ENCODE results near the gene PVRIG.
"Not testable (repeated sequence)": the region's sequence is repeated elsewhere in the genome, so short reads cannot be mapped to it uniquely, and the experiment has no call there.

The PVRIG gene

GRCh38 chr7:100219801-100220585 is at the start of gene PVRIG:
Gene PVRIG, plus strand, starts transcription at chr7:100219949. Its CDS starts 22 bp downstream, at chr7:100219971.
- DNase-seq: not testable (repeated sequence)

GRCh38 chr7:100170101-100170897 is 49.5 kb upstream of the PVRIG start:
- DNase-seq: no peak

GRCh38 chr7:100171087-100171681 is 48.6 kb upstream of the PVRIG start:
- no peak for DNase-seq

- no peak for DNase-seq
Observed at GRCh38 chr7:100171840-100172239, 47.9 kb upstream of the PVRIG start.

GRCh38 chr7:100173806-100174495 is 45.8 kb upstream of the PVRIG start:
- no peak for DNase-seq

GRCh38 chr7:100174582-100174981 is 45.2 kb upstream of the PVRIG start:
- no peak for DNase-seq

- no peak for DNase-seq
Observed at GRCh38 chr7:100175296-100175935, 44.3 kb upstream of the PVRIG start.

GRCh38 chr7:100176096-100177044 is 43.4 kb upstream of the PVRIG start:
- DNase-seq: no peak

- peak; percentile 98 for DNase-seq
Observed at GRCh38 chr7:100177045-100178001, 42.4 kb upstream of the PVRIG start, which contains the start of the genes GPC2 and STAG3. Gene GPC2, minus strand, starts transcription at chr7:100177381. Its CDS starts 182 bp downstream, at chr7:100177199. Gene STAG3, plus strand, starts transcription at chr7:100177918. Its CDS starts 2,639 bp downstream, at chr7:100180557.

GRCh38 chr7:100180084-100180483 is 39.7 kb upstream of the PVRIG start:
- not testable (repeated sequence) for DNase-seq

GRCh38 chr7:100182616-100183015 is 37.1 kb upstream of the PVRIG start:
- not testable (repeated sequence) for DNase-seq

GRCh38 chr7:100183090-100183489 is 36.7 kb upstream of the PVRIG start:
- DNase-seq: not testable (repeated sequence)

GRCh38 chr7:100185726-100186125 is 34.0 kb upstream of the PVRIG start:
- no peak for DNase-seq

- no peak for DNase-seq
Observed at GRCh38 chr7:100189061-100189460, 30.7 kb upstream of the PVRIG start.

- no peak for DNase-seq
Observed at GRCh38 chr7:100190048-100190711, 29.6 kb upstream of the PVRIG start.

GRCh38 chr7:100191775-100192174 is 28.0 kb upstream of the PVRIG start:
- DNase-seq: no peak

- not testable (repeated sequence) for DNase-seq
Observed at GRCh38 chr7:100192281-100192862, 27.4 kb upstream of the PVRIG start.

GRCh38 chr7:100192969-100193368 is 26.8 kb upstream of the PVRIG start:
- DNase-seq: no peak

GRCh38 chr7:100195222-100195621 is 24.5 kb upstream of the PVRIG start:
- no peak for DNase-seq
